GM21381 (cell line): ENCODE data around the gene ADARB1.
"Not testable (repeated sequence)": the region's sequence is repeated elsewhere in the genome, so short reads cannot be mapped to it uniquely, and the experiment has no call there.

Experiments used
- ATAC-seq: cut with Tn5 transposase; IDR thresholded peaks from one replicate; pipeline ENCODE4 v1.9.1; 2021; ENCODE audit warnings: mild to moderate bottlenecking, moderate library complexity; ENCODE audit not compliant: unreplicated experiment

ADARB1 gene, protein sequence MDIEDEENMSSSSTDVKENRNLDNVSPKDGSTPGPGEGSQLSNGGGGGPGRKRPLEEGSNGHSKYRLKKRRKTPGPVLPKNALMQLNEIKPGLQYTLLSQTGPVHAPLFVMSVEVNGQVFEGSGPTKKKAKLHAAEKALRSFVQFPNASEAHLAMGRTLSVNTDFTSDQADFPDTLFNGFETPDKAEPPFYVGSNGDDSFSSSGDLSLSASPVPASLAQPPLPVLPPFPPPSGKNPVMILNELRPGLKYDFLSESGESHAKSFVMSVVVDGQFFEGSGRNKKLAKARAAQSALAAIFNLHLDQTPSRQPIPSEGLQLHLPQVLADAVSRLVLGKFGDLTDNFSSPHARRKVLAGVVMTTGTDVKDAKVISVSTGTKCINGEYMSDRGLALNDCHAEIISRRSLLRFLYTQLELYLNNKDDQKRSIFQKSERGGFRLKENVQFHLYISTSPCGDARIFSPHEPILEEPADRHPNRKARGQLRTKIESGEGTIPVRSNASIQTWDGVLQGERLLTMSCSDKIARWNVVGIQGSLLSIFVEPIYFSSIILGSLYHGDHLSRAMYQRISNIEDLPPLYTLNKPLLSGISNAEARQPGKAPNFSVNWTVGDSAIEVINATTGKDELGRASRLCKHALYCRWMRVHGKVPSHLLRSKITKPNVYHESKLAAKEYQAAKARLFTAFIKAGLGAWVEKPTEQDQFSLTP

DNA sequence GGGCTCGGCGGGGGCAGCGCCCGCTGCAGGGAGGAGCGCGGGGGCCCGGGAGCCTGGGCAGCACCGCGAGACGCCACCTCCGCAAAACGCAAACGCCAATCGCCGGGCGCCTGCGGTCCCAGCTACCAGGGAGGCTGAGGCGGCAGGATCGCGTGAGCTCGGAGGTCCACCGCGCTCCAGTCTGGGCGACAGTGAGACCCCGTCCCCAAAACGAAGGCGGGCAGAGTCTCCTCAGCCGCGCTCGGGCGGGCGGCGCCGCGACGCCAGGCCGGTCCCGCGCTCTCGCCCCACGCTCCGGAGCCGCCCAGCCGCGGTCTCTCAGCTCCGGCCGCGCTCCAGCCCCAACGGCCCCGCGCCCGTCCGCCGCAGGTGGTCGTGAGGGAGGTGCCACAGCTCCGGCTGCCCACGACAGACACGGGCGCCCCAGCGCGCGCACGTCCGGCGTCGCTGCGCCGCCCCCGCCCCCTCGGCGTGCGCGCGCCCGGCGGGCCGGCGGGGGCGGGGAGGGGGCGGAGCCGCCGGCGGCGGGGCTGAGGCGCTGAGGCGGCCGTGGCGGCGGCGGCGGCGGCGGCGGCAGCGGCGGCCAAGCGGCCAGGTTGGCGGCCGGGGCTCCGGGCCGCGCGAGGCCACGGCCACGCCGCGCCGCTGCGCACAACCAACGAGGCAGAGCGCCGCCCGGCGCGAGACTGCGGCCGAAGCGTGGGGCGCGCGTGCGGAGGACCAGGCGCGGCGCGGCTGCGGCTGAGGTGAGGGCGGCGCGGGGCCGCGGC is at the start of gene ADARB1:
Gene ADARB1, plus strand, starts transcription at position 533 of the 770 bp plus-strand sequence. CDS start 97,077 bp downstream, outside the sequence.
- peak; percentile 63 for ATAC-seq

DNA sequence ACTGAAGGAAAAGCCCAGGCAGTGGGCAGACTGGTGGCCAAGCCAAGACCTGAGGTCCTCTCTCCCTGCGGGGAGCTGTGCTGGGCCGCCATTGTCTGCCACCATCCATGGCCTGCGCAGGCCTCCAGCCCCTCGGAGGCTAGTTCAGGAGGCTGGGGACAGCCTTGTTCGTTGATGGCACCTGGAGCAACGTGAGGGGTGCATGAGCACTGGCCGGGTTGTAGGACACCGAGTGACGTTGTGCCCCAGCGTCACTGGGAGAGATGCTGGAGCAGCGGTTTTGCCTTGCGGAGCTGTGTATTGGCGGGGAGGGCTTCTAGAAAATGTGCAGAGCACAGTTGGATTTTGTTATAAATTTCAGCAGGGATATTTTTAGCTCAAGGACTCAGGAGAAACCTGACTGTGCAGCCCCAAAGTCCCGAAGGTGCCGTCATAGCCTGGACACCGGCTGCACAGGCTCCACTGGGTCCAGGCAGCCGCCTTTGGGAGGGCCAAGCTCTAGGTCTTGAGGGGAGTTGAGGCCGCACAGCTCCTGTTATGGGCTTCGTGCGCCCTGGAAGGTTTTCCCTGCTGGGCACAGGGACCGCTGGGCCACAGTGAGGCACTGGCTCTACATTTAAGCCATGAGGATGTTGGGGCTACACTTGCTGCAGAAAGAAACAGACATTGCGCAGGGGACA is 48.2 kb upstream of the ADARB1 start:
- no peak for ATAC-seq

DNA sequence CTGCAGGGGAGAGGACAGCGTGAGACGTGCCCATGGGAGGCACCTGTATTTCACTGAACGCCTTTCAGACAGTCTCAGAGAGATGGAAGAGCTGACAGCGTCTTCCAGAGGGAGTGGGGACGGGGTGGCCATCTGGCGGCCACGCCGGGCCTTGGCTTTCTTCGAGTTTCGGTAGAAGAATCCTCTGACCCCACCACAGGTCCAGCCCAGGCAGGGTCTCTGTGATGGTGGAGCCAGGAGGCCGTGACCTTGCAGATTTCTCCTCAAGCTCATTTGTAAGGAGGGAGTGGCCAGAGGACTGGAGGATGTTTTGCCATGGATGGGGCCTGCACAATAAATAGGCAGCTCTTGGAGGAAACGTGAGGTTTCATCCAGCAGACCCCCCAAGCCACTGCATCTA is 47.6 kb upstream of the ADARB1 start:
- no peak for ATAC-seq

DNA sequence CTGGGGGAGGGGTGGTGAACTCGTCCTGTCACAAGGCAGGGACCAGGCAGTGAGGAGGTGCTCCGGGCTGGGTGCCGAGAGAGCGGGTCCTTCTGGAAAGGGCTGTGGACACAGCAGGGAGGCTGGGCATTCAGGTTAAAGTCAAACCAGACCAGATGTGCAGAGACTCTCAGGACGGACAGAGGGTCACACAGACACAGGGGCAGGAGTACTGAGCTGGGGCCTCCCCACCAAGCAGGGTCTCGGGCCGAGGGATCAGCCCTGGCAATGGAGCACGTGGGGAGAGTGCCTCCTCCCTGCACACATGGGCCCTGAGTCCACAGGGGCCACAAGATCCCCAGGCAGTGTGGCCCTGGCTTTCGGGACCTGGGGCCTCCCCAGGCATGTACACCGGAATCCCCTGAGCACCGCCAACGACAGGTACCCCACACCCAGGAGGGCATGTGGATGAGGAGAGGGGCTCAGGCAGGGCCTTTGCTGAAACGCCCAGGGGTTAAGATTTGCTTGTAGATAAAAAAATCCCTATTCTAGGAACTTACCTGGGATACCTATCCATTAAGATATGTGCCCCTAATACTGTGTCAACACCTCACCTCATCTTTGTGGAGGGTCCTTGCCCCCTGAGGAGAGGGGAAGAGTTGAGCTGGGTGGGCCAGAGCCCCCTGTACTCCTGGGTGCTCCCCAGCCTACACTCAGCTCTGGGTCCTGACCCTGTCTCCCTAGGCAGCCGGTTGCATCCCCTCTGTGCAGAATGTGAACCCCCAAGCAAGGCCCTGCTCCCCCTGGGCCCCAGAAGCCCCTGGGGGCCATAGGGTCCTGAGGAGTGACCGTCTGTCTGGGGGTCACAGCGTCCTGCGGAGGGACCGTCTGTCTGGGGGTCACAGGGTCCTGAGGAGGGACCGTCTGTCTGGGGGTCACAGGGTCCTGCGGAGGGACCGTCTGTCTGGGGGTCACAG is 46.9 kb upstream of the ADARB1 start:
- no peak for ATAC-seq

DNA sequence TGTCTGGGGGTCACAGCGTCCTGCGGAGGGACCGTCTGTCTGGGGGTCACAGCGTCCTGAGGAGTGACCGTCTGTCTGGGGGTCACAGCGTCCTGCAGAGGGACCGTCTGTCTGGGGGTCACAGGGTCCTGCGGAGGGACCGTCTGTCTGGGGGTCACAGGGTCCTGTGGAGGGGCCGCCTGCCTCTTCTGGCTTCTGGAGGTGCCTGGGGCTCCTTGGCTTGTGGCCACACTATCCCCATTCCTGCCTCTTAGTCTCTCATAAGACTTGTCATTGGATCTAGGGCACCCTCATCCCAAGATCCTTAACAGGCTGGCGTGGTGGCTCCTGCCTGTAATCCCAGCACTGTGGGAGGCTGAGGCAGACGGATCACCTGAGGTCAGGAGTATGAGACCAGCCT is 45.7 kb upstream of the ADARB1 start:
- ATAC-seq, result not testable (repeated sequence)

DNA sequence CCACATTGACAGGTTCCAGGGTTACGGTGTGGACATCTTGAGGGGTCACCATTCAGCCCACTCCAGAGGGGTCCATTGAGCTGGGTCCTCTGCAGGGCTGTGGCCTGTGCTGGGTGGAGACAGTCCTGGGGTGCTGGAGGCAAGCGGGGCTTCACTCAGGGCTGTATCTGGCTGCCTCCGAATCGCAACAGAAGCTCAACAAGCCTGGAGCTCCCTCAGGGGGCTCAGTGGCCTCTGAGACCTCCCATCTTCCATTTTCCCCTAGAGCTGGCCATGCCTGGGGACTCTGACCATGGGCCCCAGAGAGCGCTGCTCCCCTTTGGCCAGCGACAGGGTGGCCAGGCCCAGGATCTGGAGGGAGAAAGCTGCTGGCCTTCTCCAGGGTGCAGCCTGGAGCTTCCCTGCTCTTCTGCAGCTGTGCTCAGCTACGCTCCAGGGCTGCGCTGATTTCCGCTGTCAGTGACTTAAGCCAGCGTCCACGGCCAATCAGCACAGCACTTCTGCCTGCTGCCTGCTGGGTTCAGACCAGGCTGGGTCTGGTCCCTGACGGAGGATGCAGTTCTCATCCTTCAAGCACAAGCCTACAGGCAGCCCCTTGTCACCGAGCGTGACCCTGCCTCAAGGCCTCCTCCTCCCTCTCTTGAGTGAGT is 45.0 kb upstream of the ADARB1 start:
- ATAC-seq, result no peak

DNA sequence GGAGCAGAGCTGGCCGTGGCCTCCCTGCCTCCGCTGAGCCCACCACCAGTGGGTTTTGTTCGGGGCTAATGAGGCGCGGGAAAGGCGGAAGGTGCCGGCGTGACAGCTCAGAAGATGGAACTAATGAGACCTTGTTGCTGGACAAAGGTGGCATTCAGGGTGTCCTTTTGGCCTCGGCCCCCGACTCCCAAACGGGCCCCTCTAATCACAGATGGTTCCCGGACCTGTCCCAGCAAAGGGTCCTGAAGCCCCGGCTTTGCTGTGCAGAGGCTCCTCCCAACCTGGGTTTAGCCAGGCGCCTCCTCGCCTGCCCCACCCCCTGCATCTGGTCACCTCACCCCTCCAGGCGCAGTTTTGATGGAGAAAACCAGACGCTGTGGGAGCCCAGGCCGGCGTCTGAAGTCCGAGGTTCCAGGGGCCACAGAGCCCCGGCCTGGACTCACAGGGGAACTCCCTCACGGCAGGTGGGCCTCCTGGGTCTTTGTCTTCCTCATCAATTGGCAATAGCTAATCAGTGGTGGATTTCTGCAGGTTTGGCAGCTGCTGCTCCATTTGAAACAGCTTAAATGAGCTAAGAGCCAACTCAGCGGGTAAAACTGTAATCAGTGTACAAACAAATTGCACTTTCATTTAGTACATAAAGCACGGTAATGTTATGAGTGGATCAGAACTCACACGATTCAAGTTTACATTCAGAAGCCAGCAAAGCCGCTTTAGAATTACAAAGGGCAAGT is 44.3 kb upstream of the ADARB1 start:
- no peak for ATAC-seq

DNA sequence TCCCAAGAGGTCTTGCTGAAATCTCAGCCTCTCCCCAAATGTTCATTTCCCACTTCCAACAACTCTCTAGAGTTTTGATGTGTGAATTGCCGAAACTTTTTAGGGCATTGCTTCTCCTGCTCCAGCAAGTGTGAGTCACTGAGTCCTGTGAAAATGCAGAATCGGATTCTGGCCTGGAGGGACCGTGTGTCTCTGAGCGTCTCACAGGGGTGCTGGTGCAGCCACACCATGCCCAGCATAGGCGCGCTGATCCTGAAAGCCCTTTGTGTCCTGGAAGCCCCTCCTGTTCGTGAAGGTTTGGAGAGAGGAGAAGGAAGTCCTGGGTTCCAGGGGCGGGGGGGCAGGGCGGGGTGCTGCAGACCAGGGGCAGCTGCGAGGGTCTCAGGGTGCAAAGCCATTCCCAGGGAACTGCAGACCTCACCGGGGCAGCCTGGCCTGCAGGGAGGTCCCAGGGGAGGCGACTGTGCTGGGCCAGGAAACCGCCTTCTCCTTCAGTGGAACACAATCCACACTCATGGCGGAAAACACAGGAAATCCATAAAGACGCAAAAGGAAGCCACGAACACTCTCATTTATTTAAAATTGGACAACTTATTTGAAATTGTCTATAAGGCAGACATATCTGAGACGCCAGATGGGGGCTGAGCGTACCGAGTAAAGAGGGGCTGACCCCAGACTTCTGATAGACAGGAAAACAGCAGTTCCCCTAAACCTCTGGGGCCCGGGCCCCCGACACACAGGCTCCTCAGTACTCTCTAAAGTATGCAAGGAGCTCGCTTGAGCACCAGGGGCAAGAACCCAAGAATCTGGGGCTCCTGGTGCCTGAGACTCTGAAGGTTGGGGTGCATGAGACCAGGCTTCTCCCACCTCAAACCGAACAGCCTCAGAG is 43.5 kb upstream of the ADARB1 start:
- no peak for ATAC-seq

DNA sequence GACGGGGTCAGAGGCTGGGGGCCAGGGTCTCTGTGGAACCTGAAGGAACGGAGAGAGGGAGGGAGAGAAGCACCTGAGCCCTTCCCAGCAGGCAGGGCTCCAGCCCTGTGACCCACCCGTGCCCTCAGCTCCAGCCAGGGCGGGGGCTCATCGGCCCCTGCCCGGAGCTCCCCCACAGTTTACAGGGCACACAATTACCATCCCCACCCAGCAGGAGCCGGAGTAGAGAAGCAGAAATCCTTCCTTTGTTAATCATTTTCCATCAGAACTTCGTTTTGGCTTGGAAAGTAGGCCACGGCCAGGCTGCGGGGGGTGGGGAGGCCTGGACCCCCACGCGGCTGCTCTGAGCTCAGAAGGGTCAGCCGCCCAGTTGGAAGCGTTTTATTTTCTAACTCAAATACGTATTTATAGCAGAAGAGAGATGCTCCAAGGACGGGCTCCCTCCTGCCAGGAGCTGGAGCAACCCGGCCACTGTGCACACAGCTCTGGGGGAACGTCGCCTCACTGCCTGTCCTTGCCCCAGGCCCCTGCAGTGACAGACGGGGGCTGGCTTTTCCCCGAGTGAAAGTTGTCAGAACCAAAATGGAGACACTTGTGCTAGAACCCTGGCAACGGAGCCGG is 42.7 kb upstream of the ADARB1 start:
- no peak for ATAC-seq

DNA sequence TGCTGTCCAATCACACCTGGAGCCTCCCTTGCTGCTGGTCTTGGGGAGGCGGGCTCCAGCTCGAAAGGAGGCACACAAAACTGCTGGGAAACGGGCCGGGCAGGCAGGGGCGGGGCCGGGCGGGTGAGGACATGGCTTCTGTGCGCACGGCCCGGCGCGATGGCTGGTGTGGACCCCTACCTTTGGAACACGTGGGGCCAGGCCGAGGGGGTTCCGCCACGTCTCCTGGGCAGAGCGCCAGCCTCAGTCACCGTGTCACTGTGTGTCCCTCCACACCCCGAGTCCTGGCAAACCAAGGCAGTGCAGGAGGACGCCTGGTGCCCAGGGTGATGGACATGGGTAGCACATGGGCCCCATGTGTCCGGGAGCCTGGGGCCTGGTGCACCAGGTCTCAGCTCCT is 42.0 kb upstream of the ADARB1 start:
- no peak for ATAC-seq

DNA sequence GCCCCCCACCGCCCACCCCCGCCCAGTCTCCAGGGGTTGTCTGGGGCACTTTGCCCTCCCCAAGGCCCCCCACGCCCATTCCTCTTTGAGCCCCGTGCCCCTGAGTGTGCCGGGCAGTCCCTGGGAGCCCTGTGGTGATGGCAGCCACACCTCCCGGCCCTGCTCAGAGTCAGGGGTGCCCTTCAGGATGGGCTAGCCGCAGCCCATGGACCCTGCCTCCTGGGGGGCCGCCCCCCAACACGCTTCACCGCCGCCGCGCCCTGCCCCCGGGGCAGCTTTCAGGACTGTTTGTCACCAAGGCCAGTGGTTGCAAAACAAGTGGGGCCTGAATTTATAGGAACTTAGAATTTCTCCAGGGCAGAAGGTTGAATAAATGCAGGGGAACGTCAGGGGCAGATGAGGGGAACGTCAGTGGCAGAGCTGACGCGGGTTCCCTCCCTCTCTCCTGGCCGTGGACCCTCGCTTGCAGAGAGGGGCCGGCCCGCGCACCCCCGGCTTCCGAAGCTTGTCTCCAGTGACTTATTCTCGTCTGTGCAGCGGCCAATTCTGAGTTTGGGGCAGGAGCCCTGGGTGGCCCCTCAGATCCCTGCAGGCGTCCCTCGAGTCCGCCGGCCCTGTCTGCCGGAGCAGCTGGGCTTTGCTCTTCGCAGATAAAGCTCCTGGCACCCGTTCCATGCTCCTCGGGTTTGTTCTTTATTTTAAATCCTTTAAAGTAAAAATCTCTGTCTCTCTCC is 41.2 kb upstream of the ADARB1 start:
- no peak for ATAC-seq

DNA sequence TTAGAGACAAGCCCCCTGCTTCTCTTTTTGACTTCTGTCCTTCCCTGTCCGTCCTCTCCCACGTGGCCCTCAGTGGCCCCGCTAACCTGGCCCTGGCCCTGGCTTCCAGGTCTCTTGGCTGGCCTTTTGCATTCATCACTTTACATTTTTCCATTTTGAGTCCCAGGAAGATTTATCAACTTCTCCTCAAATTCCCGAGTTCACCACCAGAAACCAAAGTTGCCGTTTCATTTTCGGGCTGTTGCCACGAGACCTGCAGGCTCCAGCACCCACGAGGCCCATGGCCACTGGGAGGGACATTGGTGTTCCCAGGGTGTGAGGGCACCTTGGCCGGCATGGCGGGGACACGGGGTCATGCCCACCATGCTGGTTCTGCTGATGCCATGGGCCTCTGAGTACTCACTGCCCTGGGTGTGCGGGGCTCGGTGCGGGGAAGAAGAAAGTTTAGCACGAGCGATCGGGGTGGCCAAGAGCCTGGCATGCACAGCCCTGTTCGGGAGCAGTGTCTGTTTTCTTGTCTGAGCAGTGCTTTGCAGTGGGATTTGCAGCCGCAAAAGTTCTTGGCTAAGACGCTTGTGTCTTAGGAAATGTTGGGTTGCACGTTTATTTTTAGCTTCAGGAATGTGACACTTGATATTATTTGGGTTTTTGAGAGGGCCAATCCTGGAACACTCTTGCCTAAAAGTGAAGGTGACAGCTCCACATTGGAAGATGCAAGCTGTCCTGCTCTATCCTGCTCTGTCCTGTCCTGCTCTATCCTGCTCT is 40.4 kb upstream of the ADARB1 start:
- no peak for ATAC-seq

DNA sequence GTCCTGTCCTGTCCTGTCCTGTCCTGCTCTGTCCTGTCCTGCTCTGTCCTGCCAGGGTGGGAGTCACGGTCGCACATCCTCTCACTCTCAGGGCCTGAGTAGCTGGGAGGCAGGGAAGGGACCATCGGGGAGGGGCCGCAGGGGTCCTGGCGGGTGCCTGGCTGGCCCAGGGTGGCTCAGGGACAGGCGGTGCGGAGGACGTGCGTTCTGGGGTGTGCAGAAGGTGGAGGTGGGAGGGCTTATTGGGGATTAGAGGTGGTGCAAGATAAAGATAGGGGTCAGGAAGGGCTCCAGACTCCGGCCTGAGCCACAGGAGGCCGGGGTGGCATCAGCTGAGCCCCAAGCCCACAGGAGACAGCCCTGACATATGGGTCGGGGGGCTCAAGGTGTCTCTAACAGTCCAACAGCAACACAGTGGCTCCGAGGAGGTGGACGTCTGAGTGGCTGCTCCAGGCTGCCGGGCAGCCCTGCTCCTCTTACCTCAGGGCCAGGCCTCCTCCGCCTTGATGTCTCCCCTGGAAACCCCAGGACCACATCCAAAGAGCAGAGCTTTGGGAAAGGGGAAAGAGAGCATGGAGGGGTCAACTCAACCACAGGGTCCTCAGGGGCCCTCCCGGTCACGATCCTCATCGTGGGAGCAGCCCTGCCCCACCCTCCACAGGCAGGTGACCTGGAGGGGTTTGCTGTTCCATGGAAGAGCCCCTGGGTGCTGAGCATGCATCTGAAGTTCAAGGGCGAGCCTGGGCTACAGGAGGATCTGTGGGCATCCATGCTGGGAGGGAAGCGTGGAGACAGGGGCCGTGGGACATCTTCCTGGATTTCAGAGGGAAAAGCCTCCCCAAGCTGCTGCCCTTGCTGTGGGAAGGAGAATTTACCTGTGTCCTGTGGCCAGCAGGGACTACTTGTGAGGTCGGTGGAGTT is 39.6 kb upstream of the ADARB1 start:
- ATAC-seq, result no peak

DNA sequence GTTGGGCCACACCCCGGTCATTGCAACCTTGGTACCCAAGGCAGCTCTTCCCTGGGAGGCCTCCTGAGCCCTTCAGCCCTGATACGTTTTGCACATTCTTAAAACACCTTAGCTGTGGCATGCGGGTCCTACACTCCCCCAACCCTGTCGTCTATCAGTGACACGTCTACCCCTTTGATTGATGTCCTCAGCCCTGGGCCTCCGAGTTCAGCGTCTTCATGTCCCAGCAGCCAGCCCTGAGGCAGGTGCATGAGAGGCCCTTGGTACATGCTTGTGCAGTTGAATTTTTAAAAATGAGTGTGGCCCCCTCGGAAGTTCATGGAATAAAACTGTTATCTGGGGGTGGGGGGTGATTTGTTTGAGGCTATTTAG is 38.9 kb upstream of the ADARB1 start:
- ATAC-seq, result no peak

DNA sequence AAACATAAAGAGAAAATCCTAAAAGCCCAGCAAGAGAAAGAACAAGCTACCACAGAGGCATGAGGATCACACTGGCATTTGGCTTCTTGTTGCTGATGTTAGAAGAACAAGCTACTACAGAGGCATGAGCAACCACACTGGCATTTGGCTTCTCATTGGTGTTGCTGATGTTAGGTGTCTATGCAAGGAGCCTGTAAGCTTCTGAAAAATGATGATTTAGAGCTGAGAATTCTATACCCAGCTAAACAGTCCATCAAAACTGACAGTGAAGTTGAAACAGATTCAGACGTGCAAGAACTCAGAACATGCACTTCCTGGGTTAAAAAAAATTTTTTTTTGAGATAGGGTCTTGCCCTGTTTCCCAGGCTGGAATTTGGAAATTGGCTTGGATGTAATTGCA is 37.8 kb upstream of the ADARB1 start:
- ATAC-seq, result no peak
